Ovary (tissue), 9 donors: ENCODE data around the gene MED27. TPM values are rescaled to one million over a fixed set of nuclear protein-coding genes. Genes with fewer than 3 reads are reported as not detected.

Source experiments
- DNase-seq, 5 donors: peaks; one replicate each; pipeline ENCODE4 v3.0.0-alpha.2; 2019 to 2020
- H3K27ac ChIP-seq, 2 donors: fragments of 200-600 bp; one replicate each; pipeline versions ENCODE4 v1.5.1 to v1.8.0; 2019 to 2022
- H3K27me3 ChIP-seq: fragments of 200-600 bp; one replicate; pipeline ENCODE4 v1.8.0; 2022
- H3K36me3 ChIP-seq: fragments of 200-600 bp; sonication (generic); one replicate; pipeline ENCODE4 v1.5.1; 2019
- H3K4me1 ChIP-seq: one replicate; pipeline ENCODE4 v1.8.1; 2013; ENCODE audit warnings: mild to moderate bottlenecking, moderate library complexity; ENCODE audit not compliant: insufficient read depth
- H3K4me3 ChIP-seq: fragments of 200-600 bp; sonication (generic); one replicate; pipeline ENCODE4 v1.5.1; 2017
- H3K9me3 ChIP-seq, 2 donors: fragments of 200-600 bp in 1 of 2; sonication (generic) in 1 of 2; one replicate each; pipeline versions ENCODE4 v1.5.1 to v1.8.1; 2013 to 2019; ENCODE audit warnings: mild to moderate bottlenecking in 1 of 2, moderate library complexity in 1 of 2
- EP300 ChIP-seq: sonication (generic); formaldehyde crosslinking; IDR thresholded peaks from one replicate; pipeline ENCODE4 v1.6.1; 2017; ENCODE audit warnings: antibody characterized with exemption
- POLR2A ChIP-seq: fragments of 450-650 bp; IDR thresholded peaks from one replicate; pipeline ENCODE4 v1.6.1; 2017; ENCODE audit warnings: antibody characterized with exemption, mild to moderate bottlenecking, moderate library complexity
- WGBS, 3 donors: extraction: QIAGEN DNeasy Blood & Tissue Kit in 1 of 3; methylation state at CpG; one replicate each; pipeline versions ENCODE4 v1.1.5 to v1.1.7; 2013 to 2017; 5-methylcytosine and 5-hydroxymethylcytosine counted together
- intact Hi-C, 4 donors: fragments of 100-400 bp; cut with DNase I; formaldehyde crosslinking; loops; one replicate each; pipeline versions ENCODE4 v1.11.0 to v1.15.1; 2022 to 2023
- polyA plus RNA-seq, 2 donors: library from polyadenylated mRNA; stranded (reverse); fragments of 200-250 nt in 1 of 2; fragments of 350-450 nt in 1 of 2; fragmentation: Illumina TruSeq in 1 of 2; extraction: RNeasy Lipid Tissue Mini Kit (QIAGEN cat#74804) in 1 of 2; gene quantifications; one replicate each; pipeline ENCODE4 v1.2.3, GENCODE V29; 2013 to 2014
- total RNA-seq, 7 donors: library from RNA; depleted of rRNA in 2 of 7; stranded (reverse); fragments of >200 nt in 2 of 7; fragmentation: NEBNext Ultra II Directional in 3 of 7; extraction: Animal tissue kit (Norgen Biotek cat#: 25700) in 3 of 7; gene quantifications; one replicate each; pipeline versions ENCODE4 v1.1.0 to v1.2.4, GENCODE V29; 2016 to 2023
- TF ChIP-seq, protein P1 (sequence below), 3 donors: fragments of 450-650 bp in 2 of 3; fragments of 200-600 bp in 1 of 3; IDR thresholded peaks; one replicate each; pipeline versions ENCODE4 v1.5.1 to v1.8.0; 2016 to 2022; ENCODE audit warnings: antibody characterized with exemption in 3 of 3, mild to moderate bottlenecking in 1 of 3
- donor health status: DM: no; HTN: no; CAD: no; lungs with moderate emphysema.
- donor health status: DM: no; HTN: no; CAD: no.
- donor health status: Bipolar disorder and iron deficiency.
- donor health status: DM: yes; HTN: yes; CAD: no.
- donor health status: DM: no; HTN: no; CAD: no.
- donor health status: DM: yes; HTN: yes; CAD: no.

Gene MED27
- total and polyA plus RNA-seq, 9 donors: 7.6 to 24.9 (median 17.4) TPM

DNA sequence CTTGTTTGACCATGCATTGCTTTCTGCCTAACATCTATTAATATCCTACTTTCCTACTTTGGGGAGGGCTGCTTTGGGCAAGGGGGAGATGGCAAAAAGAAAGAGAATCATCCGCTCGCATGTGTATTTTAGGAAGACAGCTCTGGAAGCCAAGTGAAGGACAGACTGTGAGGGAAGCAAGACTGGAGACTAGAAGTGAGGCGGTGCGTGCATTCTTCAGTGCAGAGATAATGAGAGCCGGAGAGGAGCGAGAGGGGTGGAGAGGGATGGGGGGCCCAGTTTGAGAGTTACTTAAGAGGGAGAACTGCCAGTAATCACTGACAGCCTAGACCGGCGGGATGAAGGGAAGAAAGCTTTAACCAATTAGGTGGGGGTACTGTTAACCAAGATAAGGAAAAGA is 188.1 kb downstream of the MED27 start:
- H3K27me3 ChIP-seq: no peaks in the 10 kb centered on the region
- 60 to 85% (median 82%) methylated on average over 8 of the region's 8 CpGs for WGBS, 3 donors
- H3K36me3 ChIP-seq: no peaks in the 10 kb centered on the region
- no peak overlapping the region for H3K27ac ChIP-seq
- intact Hi-C loops: no loop called here
- H3K9me3 ChIP-seq: no peaks in the 10 kb centered on the region
- no peak for DNase-seq
- TF ChIP-seq POLR2A: no peak
- TF ChIP-seq, protein P1, sequence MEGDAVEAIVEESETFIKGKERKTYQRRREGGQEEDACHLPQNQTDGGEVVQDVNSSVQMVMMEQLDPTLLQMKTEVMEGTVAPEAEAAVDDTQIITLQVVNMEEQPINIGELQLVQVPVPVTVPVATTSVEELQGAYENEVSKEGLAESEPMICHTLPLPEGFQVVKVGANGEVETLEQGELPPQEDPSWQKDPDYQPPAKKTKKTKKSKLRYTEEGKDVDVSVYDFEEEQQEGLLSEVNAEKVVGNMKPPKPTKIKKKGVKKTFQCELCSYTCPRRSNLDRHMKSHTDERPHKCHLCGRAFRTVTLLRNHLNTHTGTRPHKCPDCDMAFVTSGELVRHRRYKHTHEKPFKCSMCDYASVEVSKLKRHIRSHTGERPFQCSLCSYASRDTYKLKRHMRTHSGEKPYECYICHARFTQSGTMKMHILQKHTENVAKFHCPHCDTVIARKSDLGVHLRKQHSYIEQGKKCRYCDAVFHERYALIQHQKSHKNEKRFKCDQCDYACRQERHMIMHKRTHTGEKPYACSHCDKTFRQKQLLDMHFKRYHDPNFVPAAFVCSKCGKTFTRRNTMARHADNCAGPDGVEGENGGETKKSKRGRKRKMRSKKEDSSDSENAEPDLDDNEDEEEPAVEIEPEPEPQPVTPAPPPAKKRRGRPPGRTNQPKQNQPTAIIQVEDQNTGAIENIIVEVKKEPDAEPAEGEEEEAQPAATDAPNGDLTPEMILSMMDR (IDR thresholded peaks at IDR 0.05): no peak
- no peak for TF ChIP-seq EP300
- no peaks in the 10 kb centered on the region for H3K4me1 ChIP-seq
- no peak overlapping the region for H3K4me3 ChIP-seq

DNA sequence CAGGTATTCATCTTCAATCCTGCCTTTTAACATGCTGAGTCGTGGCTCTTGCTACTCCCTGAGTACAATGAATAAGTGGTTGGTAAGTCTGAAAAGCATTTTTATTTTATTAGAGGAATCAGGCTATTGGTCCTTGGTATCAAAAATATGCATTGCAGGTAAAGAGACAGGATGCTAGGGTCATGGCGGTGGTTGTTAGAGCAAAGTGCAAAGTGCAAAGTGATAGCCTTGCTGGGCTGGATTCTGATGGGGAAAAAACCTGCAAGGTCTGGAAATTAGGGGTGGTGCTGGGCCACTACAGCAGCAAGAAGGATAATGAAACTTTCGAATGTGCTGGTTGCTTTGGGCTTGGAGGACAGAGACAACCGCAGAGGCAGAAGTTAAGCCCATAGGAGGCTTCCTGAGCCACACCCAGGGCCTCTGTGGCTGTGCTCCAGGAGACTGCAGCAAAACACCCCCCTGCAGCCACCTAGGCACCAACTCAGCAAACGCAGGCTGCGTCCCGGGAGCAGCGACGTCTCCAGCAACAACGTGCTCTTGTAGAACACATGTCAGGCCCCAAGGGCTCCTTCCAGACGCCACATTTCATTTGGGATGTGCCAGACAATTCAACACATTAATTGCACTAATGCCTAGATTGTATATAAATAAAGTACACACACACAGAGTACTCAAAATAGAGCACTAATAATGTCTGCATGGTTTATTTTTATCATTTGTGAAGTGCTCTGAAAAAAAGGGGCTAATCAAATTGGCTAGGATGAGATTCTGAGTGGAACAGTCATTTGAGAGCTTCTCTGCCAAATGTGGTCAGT is 190.0 kb downstream of the MED27 start:
- TF ChIP-seq EP300 (no peak), POLR2A (no peak)
- TF ChIP-seq, protein P1 (IDR thresholded peaks at IDR 0.05): no peak
- no peak for DNase-seq
- Histone ChIP-seq H3K27ac (no peak overlapping the region), H3K4me3 (no peak overlapping the region), H3K36me3 (no peaks in the 10 kb centered on the region), H3K9me3 (no peaks in the 10 kb centered on the region), H3K4me1 (no peaks in the 10 kb centered on the region), H3K27me3 (no peaks in the 10 kb centered on the region)
- intact Hi-C loops: no loop called here
- 76 to 94% (median 89%) methylated on average over 11 of the region's 11 CpGs for WGBS, 3 donors

DNA sequence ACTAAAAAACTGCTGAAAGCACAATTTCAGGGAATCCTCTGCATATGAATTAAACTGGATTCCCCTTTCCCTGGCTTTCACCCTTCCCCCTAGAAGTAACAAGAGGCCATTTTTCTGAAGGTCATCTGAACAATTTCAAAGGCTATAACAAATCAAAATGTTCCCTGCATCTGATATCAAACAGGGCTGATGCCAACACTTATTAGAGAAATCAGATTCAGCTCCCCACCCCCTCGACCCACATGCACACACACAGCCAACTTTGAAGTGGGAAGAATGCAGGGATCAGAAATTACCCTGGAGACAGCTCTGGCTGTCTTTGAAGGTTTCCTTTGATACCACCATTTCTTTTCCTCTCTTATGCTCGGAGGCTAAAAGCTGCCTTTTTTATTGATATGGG is 190.7 kb downstream of the MED27 start:
- TF ChIP-seq, protein P1 (IDR thresholded peaks at IDR 0.05): no peak
- TF ChIP-seq EP300: no peak
- TF ChIP-seq POLR2A: no peak
- no peaks in the 10 kb centered on the region for H3K27me3 ChIP-seq
- no peak overlapping the region for H3K27ac ChIP-seq
- intact Hi-C loops: no loop called here
- H3K4me1 ChIP-seq: no peaks in the 10 kb centered on the region
- H3K4me3 ChIP-seq: no peak overlapping the region
- DNase-seq: no peak
- 90 to 94% (median 91%) methylated on average over 2 of the region's 2 CpGs for WGBS, 3 donors
- H3K9me3 ChIP-seq: no peaks in the 10 kb centered on the region
- no peaks in the 10 kb centered on the region for H3K36me3 ChIP-seq

DNA sequence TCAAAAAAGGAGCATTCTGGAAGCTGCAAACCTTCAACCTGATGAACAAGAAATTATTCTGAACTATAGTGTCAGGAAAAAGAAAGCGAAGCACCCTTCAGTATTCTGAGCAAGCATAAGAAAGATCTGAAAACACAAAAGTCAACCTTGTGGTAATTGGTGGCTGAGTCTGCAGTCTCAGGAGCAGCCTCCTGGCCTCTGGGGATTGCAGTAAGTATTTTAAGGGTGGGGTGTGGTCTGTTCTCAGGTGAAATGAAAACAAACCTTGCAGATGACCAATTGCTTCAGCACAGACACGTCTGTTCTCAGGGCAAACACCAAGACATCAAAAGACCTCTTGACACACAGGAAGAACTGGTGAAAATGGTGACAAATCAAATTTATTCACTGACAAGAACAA is 192.0 kb downstream of the MED27 start:
- WGBS, 3 donors: 92 to 100% (median 93%) methylated on average over 2 of the region's 2 CpGs
- intact Hi-C loops: no loop called here
- TF ChIP-seq, protein P1 (IDR thresholded peaks at IDR 0.05): no peak
- no peak for TF ChIP-seq POLR2A
- H3K27me3 ChIP-seq: no peaks in the 10 kb centered on the region
- no peaks in the 10 kb centered on the region for H3K36me3 ChIP-seq
- no peak overlapping the region for H3K4me3 ChIP-seq
- no peak for DNase-seq
- no peaks in the 10 kb centered on the region for H3K9me3 ChIP-seq
- no peaks in the 10 kb centered on the region for H3K4me1 ChIP-seq
- no peak overlapping the region for H3K27ac ChIP-seq
